Measurements from ENCODE around the gene DSG1. TPM values are rescaled to one million over a fixed set of nuclear protein-coding genes. Genes with fewer than 3 reads are reported as not detected.
"Not testable (repeated sequence)": the region's sequence is repeated elsewhere in the genome, so short reads cannot be mapped to it uniquely, and the experiment has no call there.

The DSG1 gene
- total and polyA plus RNA-seq, 5 donors from 2014 or later: not detected

DNA sequence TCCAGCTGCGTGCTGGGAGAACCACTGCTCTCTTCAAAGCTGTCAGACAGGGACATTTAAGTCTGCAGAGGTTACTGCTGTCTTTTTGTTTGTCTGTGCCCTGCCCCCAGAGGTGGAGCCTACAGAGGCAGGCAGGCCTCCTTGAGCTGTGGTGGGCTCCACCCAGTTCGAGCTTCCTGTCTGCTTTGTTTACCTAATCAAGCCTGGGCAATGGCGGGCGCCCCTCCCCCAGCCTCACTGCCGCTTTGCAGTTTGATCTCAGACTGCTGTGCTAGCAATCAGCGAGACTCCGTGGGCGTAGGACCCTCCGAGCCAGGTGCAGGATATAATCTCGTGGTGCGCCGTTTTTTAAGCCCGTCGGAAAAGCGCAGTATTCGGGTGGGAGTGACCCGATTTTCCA, 35.4 kb downstream of the DSG1 start:
- H3K4me3 ChIP-seq (ENCODE audit: low read depth, low read length); DNase-seq; H3K4me1 ChIP-seq (ENCODE audit: control insufficient read depth, insufficient read depth, low read length, poor library complexity, severe bottlenecking); H3K36me3 Mint-ChIP-seq; H3K27me3 ChIP-seq (ENCODE audit: control insufficient read depth, insufficient read depth, low read length); H3K9me3 ChIP-seq (ENCODE audit: control insufficient read depth in 2 of 2, low read length in 2 of 2); H3K9me3 Mint-ChIP-seq; H3K4me1 Mint-ChIP-seq; H3K27ac Mint-ChIP-seq; H3K36me3 ChIP-seq (ENCODE audit: control insufficient read depth, insufficient read depth, low read length); ATAC-seq (ENCODE audit: low read depth in 2 of 2); H3K27ac ChIP-seq (ENCODE audit: insufficient read depth, low read length, poor library complexity, severe bottlenecking); H3K27me3 Mint-ChIP-seq; H3K4me3 Mint-ChIP-seq: not testable (repeated sequence)

DNA sequence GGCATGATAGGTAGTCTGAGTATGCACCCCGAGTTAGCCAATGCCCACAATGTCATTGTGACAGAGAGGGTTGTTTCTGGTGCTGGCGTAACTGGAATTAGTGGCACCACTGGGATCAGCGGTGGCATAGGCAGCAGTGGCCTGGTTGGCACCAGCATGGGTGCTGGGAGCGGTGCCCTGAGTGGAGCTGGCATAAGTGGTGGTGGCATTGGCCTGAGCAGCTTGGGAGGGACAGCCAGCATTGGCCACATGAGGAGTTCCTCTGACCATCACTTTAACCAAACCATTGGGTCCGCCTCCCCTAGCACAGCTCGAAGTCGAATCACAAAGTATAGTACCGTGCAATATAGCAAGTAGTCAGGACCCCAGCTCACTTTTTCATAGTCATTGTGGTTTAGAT, 37.0 kb downstream of the DSG1 start:
- no peak for ATAC-seq (ENCODE audit: low read depth in 2 of 2)
- H3K4me3 Mint-ChIP-seq: peak overlapping the region in 1 of 4 donors; percentile 2

DNA sequence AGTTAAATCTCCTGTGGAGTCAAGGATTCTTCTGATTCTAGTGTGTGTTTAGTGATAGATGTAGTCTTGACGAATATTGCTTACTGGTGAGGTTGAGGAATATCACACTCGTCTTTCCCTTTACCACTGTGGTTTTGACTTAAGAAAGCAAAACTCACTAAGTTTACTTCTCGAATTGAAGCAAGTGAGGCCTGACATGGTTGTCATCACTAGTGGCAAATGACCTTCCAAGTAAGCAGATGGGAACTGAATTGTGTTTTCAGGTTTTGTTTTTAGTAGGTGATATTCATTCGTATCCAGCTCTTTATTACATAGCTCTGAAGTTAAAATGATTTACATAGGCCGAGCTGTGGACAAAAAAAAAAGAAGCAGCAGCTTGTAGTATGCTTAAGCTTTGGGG, 38.1 kb downstream of the DSG1 start:
- Histone ChIP-seq H3K4me1 (ENCODE audit: control insufficient read depth, insufficient read depth, low read length, poor library complexity, severe bottlenecking) (no peaks in the 10 kb centered on the region), H3K36me3 (ENCODE audit: control insufficient read depth, insufficient read depth, low read length) (no peaks in the 10 kb centered on the region), H3K9me3 (ENCODE audit: control insufficient read depth in 2 of 2, low read length in 2 of 2) (peaks cover 0 to 2% of the 10 kb centered on the region in 2 experiments), H3K4me3 (ENCODE audit: low read depth, low read length) (no peak overlapping the region), H3K27ac (ENCODE audit: insufficient read depth, low read length, poor library complexity, severe bottlenecking) (no peak overlapping the region), H3K27me3 (ENCODE audit: control insufficient read depth, insufficient read depth, low read length) (no peaks in the 10 kb centered on the region)
- Mint-ChIP-seq H3K27me3 (no peaks in the 10 kb centered on the region), H3K4me3 (no peak overlapping the region), H3K27ac (no peak overlapping the region), H3K36me3 (no peaks in the 10 kb centered on the region), H3K9me3 (peaks cover 0 to 6% (median 0%) of the 10 kb centered on the region in 7 donors), H3K4me1 (no peaks in the 10 kb centered on the region)
- DNase-seq (no peak), ATAC-seq (ENCODE audit: low read depth in 2 of 2) (no peak)

More for the DNA sequence above, 37.0 kb downstream of the DSG1 start:
- H3K27me3 ChIP-seq (ENCODE audit: control insufficient read depth, insufficient read depth, low read length): no peaks in the 10 kb centered on the region
- H3K4me1 ChIP-seq (ENCODE audit: control insufficient read depth, insufficient read depth, low read length, poor library complexity, severe bottlenecking): no peaks in the 10 kb centered on the region
- peaks cover 0 to 2% of the 10 kb centered on the region in 2 experiments for H3K9me3 ChIP-seq (ENCODE audit: control insufficient read depth in 2 of 2, low read length in 2 of 2)
- H3K36me3 ChIP-seq (ENCODE audit: control insufficient read depth, insufficient read depth, low read length): no peaks in the 10 kb centered on the region
- Mint-ChIP-seq H3K4me1 (no peaks in the 10 kb centered on the region), H3K27ac (no peak overlapping the region), H3K9me3 (peaks cover 0 to 6% (median 0%) of the 10 kb centered on the region in 7 donors), H3K27me3 (no peaks in the 10 kb centered on the region), H3K36me3 (no peaks in the 10 kb centered on the region)
- no peak overlapping the region for H3K4me3 ChIP-seq (ENCODE audit: low read depth, low read length)
- DNase-seq: no peak
- H3K27ac ChIP-seq (ENCODE audit: insufficient read depth, low read length, poor library complexity, severe bottlenecking): no peak overlapping the region

DNA sequence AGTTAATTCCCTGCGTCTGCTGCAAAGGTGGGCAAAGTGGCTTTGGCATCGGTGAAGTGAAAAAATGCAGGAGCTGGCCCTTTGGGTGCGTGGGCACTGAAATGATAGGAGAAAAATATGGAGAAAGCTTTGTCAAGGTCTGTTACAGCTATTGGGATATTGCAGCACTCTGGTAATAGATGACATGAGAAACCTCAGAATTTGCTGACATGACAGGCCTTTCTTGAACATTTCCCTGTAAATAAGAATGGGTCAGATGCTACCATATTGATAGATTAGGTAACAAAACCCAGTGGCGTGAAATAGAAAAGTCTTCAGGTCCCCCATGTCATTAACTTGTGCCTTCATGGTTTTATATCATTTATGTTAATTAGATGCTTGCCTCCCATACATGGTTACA, 46.2 kb downstream of the DSG1 start:
- no peak overlapping the region for H3K4me3 ChIP-seq (ENCODE audit: low read depth, low read length)
- no peaks in the 10 kb centered on the region for H3K36me3 Mint-ChIP-seq
- ATAC-seq (ENCODE audit: low read depth in 2 of 2) (no peak), DNase-seq (no peak)
- peaks cover 1 to 19% (median 8%) of the 10 kb centered on the region in 7 donors for H3K9me3 Mint-ChIP-seq
- no peaks in the 10 kb centered on the region for H3K27me3 Mint-ChIP-seq
- no peaks in the 10 kb centered on the region for H3K4me1 ChIP-seq (ENCODE audit: control insufficient read depth, insufficient read depth, low read length, poor library complexity, severe bottlenecking)
- no peak overlapping the region for H3K4me3 Mint-ChIP-seq
- no peak overlapping the region for H3K27ac Mint-ChIP-seq
- no peaks in the 10 kb centered on the region for H3K27me3 ChIP-seq (ENCODE audit: control insufficient read depth, insufficient read depth, low read length)
- no peaks in the 10 kb centered on the region for H3K36me3 ChIP-seq (ENCODE audit: control insufficient read depth, insufficient read depth, low read length)
- peaks cover 0 to 2% of the 10 kb centered on the region in 2 experiments for H3K9me3 ChIP-seq (ENCODE audit: control insufficient read depth in 2 of 2, low read length in 2 of 2)
- no peak overlapping the region for H3K27ac ChIP-seq (ENCODE audit: insufficient read depth, low read length, poor library complexity, severe bottlenecking)
- H3K4me1 Mint-ChIP-seq: no peaks in the 10 kb centered on the region

DNA sequence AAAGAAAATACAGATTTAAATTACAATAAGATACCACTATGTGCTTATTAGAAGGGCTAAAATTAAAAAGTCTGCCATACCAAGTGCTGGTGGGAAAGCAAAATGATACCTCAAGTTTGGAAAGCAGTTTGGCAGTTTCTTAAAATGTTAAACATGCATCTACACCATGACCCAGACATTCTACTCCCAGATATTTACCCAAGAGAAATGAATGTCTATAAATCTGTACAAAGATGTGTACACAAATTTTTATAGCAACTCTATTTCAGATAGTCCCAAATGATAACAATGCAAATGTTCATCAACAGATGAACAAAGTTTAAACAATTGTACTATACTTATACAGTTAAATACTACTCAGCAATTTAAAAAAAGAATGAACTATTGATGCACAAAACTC, 51.5 kb downstream of the DSG1 start:
- H3K9me3 ChIP-seq (ENCODE audit: control insufficient read depth in 2 of 2, low read length in 2 of 2): no peaks in the 10 kb centered on the region
- Mint-ChIP-seq H3K36me3 (no peaks in the 10 kb centered on the region), H3K9me3 (peaks cover 0 to 9% (median 1%) of the 10 kb centered on the region in 7 donors), H3K4me1 (no peaks in the 10 kb centered on the region), H3K27ac (no peak overlapping the region), H3K4me3 (no peak overlapping the region), H3K27me3 (no peaks in the 10 kb centered on the region)
- no peaks in the 10 kb centered on the region for H3K36me3 ChIP-seq (ENCODE audit: control insufficient read depth, insufficient read depth, low read length)
- H3K4me3 ChIP-seq (ENCODE audit: low read depth, low read length): no peak overlapping the region
- no peaks in the 10 kb centered on the region for H3K27me3 ChIP-seq (ENCODE audit: control insufficient read depth, insufficient read depth, low read length)
- no peaks in the 10 kb centered on the region for H3K4me1 ChIP-seq (ENCODE audit: control insufficient read depth, insufficient read depth, low read length, poor library complexity, severe bottlenecking)
- DNase-seq (no peak), ATAC-seq (ENCODE audit: low read depth in 2 of 2) (no peak)
- no peak overlapping the region for H3K27ac ChIP-seq (ENCODE audit: insufficient read depth, low read length, poor library complexity, severe bottlenecking)

DNA sequence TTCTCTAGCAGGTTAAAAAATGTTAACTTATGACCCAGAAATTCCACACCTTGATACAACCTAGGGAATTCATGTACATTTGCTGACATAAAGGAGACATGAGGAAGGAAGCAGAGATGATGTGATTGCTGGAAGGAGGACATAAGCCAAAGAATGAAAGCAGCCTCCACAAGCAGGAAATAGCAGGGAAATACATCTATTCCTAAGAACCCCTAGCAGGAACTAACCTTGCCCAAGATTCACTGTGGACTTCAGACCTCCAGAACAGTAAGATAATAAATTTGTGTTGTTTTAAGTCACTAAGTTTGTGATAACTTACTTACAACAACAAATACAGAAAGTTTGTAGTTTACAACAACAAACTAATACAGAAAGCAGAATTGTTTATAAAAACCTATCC, 54.0 kb downstream of the DSG1 start:
- Mint-ChIP-seq H3K27ac (no peak overlapping the region), H3K4me1 (no peaks in the 10 kb centered on the region), H3K27me3 (no peaks in the 10 kb centered on the region), H3K4me3 (no peak overlapping the region), H3K36me3 (no peaks in the 10 kb centered on the region), H3K9me3 (peaks cover 0 to 9% (median 4%) of the 10 kb centered on the region in 7 donors)
- no peaks in the 10 kb centered on the region for H3K36me3 ChIP-seq (ENCODE audit: control insufficient read depth, insufficient read depth, low read length)
- DNase-seq: no peak
- H3K4me1 ChIP-seq (ENCODE audit: control insufficient read depth, insufficient read depth, low read length, poor library complexity, severe bottlenecking): no peaks in the 10 kb centered on the region
- no peaks in the 10 kb centered on the region for H3K27me3 ChIP-seq (ENCODE audit: control insufficient read depth, insufficient read depth, low read length)
- H3K27ac ChIP-seq (ENCODE audit: insufficient read depth, low read length, poor library complexity, severe bottlenecking): no peak overlapping the region
- no peaks in the 10 kb centered on the region for H3K9me3 ChIP-seq (ENCODE audit: control insufficient read depth in 2 of 2, low read length in 2 of 2)
- H3K4me3 ChIP-seq (ENCODE audit: low read depth, low read length): no peak overlapping the region
- ATAC-seq (ENCODE audit: low read depth in 2 of 2): no peak

DNA sequence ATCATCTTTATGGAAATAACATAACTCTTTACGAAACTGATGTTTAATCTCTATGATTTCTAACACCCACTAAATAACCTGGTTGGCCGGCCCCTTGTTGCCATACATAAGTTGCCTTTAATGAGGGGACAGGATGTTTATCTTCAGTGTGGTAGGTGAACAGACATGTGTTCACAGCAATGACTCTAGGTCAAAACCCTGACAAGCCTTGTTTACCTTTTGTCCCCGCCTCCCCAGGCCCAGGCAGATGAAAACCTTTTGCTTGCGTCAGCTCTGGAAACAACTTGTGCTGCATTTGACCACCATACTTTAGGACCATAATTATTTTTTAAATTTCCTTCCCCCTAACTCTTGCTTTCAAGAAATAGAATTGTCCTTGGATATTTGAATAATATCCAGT, 55.7 kb downstream of the DSG1 start:
- no peaks in the 10 kb centered on the region for H3K4me1 ChIP-seq (ENCODE audit: control insufficient read depth, insufficient read depth, low read length, poor library complexity, severe bottlenecking)
- H3K36me3 Mint-ChIP-seq: no peaks in the 10 kb centered on the region
- ATAC-seq (ENCODE audit: low read depth in 2 of 2) (no peak), DNase-seq (no peak)
- no peaks in the 10 kb centered on the region for H3K9me3 ChIP-seq (ENCODE audit: control insufficient read depth in 2 of 2, low read length in 2 of 2)
- H3K9me3 Mint-ChIP-seq: peaks cover 0 to 6% (median 3%) of the 10 kb centered on the region in 7 donors
- no peaks in the 10 kb centered on the region for H3K36me3 ChIP-seq (ENCODE audit: control insufficient read depth, insufficient read depth, low read length)
- no peaks in the 10 kb centered on the region for H3K27me3 ChIP-seq (ENCODE audit: control insufficient read depth, insufficient read depth, low read length)
- no peak overlapping the region for H3K27ac Mint-ChIP-seq
- no peaks in the 10 kb centered on the region for H3K27me3 Mint-ChIP-seq
- H3K4me3 Mint-ChIP-seq: no peak overlapping the region
- H3K4me1 Mint-ChIP-seq: no peaks in the 10 kb centered on the region
- no peak overlapping the region for H3K4me3 ChIP-seq (ENCODE audit: low read depth, low read length)
- H3K27ac ChIP-seq (ENCODE audit: insufficient read depth, low read length, poor library complexity, severe bottlenecking): no peak overlapping the region

DNA sequence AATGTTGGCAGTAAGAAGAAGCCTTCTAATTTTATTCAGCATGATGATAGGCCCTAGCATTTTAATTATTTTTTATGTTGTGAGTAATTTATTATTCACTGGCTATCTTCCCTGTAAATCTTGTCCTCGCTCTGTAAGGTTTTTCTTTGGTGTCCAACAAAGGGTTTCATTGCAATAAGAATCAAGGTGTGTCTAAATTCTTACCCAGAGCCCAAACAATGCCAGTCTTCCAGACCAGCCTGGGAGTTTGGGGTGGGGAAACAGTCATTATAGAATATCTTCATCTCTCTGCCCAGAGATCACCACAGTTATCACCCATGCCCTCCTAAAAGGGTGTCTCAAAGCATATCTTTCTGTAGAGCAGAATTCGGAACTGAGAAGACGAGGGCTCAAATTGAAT, 58.5 kb downstream of the DSG1 start, which contains the start of gene DSG4:
Gene DSG4 (plus strand): TSS at position 301 of the 400 bp plus-strand sequence. CDS start 135 bp downstream, outside the sequence.
- Histone ChIP-seq H3K36me3 (ENCODE audit: control insufficient read depth, insufficient read depth, low read length) (no peaks in the 10 kb centered on the region), H3K4me3 (ENCODE audit: low read depth, low read length) (no peak within 1 kb of the TSS), H3K4me1 (ENCODE audit: control insufficient read depth, insufficient read depth, low read length, poor library complexity, severe bottlenecking) (no peaks in the 10 kb centered on the region), H3K27ac (ENCODE audit: insufficient read depth, low read length, poor library complexity, severe bottlenecking) (no peak within 1 kb of the TSS), H3K27me3 (ENCODE audit: control insufficient read depth, insufficient read depth, low read length) (no peaks in the 10 kb centered on the region), H3K9me3 (ENCODE audit: control insufficient read depth in 2 of 2, low read length in 2 of 2) (no peaks in the 10 kb centered on the region)
- ATAC-seq (ENCODE audit: low read depth in 2 of 2) (no peak), DNase-seq (no peak)
- no peaks in the 10 kb centered on the region for H3K4me1 Mint-ChIP-seq
- no peaks in the 10 kb centered on the region for H3K27me3 Mint-ChIP-seq
- H3K4me3 Mint-ChIP-seq: no peak within 1 kb of the TSS
- H3K9me3 Mint-ChIP-seq: peaks cover 0 to 11% (median 5%) of the 10 kb centered on the region in 7 donors
- no peak within 1 kb of the TSS for H3K27ac Mint-ChIP-seq
- no peaks in the 10 kb centered on the region for H3K36me3 Mint-ChIP-seq
